ENCODE data around the gene RFNG.

DNA sequence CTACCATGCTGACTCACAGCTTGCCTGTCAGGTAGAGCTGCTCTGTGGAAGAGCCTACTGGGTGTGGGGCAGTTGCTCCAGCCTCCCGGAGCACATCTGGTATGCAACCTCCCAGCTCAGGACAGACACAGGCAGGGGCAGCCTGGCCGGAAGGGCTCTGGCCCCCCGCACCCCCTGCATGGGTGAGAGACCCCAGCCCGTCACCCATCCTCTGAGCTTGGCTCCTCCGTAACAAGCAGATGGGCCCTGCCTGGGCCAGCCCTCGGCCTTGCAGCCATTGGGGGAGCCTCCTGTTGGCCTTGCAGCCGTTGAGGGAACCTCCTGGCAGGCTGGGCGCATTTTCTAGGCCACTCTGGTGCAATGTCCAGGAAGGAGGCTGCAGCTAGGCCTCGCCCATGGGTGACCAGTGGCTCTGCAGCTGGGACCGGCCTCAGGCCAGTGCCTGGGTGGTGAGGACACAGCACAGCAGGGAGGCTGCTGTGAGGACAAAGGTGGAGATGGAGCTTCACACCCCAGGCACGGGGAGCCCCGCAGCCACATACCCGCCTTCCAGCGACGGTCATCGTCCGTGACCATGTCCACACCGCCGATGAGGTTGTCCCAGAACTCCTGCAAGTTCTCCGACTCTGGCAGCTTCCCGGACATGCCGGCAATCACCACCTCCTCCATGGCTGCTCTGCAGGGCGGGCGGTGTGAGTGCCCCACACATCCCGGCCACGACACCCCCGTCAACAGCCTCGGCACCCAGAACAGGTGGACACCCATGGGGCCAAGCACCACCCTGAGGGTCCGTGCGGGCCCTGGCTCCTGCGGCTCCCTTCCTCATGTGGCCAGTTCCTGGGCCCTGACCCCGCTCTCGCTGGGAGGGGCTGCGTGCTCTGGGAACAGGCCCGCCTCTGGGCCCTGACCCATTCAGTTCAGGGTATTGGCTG lies 44.4 kb upstream of the RFNG start:
- TF ChIP-seq, protein P1, sequence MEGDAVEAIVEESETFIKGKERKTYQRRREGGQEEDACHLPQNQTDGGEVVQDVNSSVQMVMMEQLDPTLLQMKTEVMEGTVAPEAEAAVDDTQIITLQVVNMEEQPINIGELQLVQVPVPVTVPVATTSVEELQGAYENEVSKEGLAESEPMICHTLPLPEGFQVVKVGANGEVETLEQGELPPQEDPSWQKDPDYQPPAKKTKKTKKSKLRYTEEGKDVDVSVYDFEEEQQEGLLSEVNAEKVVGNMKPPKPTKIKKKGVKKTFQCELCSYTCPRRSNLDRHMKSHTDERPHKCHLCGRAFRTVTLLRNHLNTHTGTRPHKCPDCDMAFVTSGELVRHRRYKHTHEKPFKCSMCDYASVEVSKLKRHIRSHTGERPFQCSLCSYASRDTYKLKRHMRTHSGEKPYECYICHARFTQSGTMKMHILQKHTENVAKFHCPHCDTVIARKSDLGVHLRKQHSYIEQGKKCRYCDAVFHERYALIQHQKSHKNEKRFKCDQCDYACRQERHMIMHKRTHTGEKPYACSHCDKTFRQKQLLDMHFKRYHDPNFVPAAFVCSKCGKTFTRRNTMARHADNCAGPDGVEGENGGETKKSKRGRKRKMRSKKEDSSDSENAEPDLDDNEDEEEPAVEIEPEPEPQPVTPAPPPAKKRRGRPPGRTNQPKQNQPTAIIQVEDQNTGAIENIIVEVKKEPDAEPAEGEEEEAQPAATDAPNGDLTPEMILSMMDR (IDR thresholded peaks at IDR 0.05), result no peak
- no peak for TF ChIP-seq ZFX (IDR thresholded peaks at IDR 0.05; ENCODE audit: borderline replicate concordance)
